Measurements from ENCODE around the gene SCGB1A1.
"Not testable (repeated sequence)": the region's sequence is repeated elsewhere in the genome, so short reads cannot be mapped to it uniquely, and the experiment has no call there.

The SCGB1A1 gene

DNA sequence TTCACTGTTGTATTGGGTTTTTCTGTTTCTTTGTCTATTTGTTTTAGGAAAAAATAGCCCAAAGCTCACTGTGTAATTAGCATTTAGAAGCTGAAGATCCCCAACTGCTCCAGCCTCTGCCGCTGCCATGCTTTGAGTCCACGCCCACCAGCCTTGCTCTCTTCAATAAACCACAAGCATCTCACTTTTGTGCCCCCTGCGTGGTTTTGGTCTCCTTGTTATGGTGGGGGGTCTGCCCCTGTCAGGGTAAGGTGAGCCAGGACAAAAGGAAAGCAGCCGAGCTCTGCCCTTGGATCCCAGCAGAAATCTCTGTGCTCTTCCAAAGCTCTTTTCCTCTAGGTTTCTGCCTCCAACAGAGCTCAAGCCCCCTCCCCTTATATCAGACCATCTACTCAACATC, 4.2 kb downstream of the SCGB1A1 start:
- DNase-seq = no peak

DNA sequence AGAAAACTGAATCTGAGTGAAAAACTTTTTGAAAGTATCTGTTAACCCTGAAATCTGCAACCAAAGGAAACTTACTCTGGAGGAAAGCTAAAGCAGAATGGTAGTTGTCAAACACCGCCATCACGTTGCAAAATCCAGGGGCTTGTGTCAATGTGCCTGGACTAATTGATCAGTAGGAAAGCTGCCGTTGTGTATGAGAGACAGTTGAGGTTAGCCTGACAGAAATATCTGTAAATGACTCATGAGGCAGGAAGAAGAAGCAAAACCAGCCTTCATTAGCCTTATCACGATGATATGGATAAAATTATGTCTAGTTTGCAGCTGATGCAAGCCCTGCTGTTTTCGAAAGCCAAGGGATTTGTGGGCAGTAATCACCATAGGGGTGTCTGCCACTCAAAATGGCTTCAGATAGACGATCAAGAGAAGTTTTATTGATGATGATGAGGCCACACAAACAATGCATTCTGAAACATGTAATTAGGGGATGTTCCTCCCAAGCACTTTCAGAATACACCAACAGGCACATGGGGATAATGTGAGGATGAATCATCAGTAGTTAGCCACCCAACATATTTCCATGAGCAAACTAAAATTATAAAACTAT, 8.9 kb downstream of the SCGB1A1 start:
- no peak for DNase-seq

- no peak for DNase-seq
These were observed 10.2 kb downstream of the SCGB1A1 start for GRCh38 chr11:62428871-62429560.

GRCh38 chr11:62430425-62430824, 11.6 kb downstream of the SCGB1A1 start:
- no peak for DNase-seq

GRCh38 chr11:62431171-62431901, 12.5 kb downstream of the SCGB1A1 start:
- DNase-seq = no peak

GRCh38 chr11:62432695-62433094, 13.9 kb downstream of the SCGB1A1 start:
- no peak for DNase-seq

- no peak for DNase-seq
These were observed 14.5 kb downstream of the SCGB1A1 start for GRCh38 chr11:62433141-62433903.

GRCh38 chr11:62433904-62434276, 15.1 kb downstream of the SCGB1A1 start:
- DNase-seq = no peak

GRCh38 chr11:62435846-62436660, 17.2 kb downstream of the SCGB1A1 start:
- DNase-seq = no peak

GRCh38 chr11:62437616-62438015, 18.8 kb downstream of the SCGB1A1 start:
- no peak for DNase-seq

DNA sequence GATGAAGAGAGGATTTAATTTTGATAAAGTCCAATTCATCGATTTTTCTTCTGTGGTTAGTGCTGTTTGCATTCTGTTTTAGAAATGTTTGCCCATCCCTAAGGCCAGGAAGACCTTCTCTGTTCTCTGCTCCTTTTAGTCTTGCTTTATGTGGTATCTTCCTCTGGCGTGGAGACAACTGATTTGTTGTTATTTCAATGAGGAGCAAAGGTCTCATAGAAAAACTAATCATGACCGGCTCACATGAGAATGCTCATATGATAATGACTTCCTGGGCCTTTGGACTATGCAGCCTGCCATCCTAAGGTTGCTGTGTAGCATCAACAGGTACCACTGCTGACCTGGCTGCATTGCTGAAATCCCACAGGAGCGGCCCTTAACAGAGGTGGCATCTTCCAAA, 19.8 kb downstream of the SCGB1A1 start:
- no peak for DNase-seq

DNA sequence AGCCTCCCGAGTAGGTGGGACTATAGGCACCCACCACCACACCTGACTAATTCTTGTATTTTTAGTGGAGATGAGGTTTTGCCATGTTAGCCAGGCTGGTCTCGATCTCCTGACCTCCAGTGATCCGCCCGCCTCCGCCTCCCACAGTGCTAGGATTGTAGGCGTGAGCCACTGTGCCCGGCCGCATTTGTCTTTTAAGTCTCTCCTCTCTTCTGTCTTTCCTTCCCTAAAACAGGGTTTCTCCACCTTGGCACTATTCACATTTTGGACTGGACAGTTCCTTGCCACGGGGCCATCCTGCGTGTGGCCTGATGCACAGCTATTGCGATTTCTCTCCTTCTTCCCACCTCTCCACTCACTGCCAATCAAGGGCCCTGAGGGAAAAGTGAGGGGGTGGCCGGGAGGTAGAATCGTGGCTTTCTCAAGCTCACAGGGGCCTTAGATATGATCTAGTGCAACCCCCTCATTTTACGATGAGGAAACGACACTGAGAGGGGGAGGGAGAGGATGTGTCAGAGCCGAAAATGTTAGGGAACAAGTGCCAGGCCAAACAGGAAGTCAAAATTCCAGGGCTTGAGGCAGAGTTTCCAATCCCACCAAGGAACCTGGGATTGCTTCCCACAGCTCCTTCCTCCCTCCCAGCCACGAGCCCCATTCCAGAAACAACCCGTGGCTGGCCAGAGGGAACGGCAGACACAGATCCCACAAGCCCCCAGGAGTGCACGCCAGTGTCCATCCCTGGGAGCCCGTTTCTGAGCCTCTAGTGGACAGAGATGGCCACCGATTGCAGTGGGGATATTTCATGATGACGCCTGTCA, 21.2 kb downstream of the SCGB1A1 start:
- DNase-seq = no peak

GRCh38 chr11:62443390-62444235, 24.8 kb downstream of the SCGB1A1 start:
- DNase-seq = no peak

GRCh38 chr11:62444236-62444833, 25.5 kb downstream of the SCGB1A1 start:
- no peak for DNase-seq

GRCh38 chr11:62444835-62445234, 26.0 kb downstream of the SCGB1A1 start:
- DNase-seq = no peak

DNA sequence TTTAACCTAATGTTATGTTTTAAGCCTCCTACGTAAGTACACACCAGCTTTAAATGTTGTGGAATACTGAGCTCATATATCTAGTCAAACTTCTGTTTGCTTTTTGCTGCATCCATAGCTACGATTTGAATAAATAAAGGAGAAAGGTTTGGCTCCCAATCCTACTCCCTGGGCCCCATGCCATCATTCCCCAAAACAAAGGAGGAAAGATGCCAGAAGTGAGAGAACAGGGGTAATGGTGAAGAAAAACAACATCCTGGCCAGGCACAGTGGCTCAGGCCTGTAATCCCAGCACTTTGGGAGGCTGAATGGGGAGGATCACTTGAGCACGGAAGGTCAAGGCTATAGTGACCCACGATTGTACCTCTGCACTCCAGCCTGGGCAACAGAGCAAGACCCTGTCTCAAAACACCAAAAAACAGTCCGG, 26.5 kb downstream of the SCGB1A1 start:
- no peak for DNase-seq

DNA sequence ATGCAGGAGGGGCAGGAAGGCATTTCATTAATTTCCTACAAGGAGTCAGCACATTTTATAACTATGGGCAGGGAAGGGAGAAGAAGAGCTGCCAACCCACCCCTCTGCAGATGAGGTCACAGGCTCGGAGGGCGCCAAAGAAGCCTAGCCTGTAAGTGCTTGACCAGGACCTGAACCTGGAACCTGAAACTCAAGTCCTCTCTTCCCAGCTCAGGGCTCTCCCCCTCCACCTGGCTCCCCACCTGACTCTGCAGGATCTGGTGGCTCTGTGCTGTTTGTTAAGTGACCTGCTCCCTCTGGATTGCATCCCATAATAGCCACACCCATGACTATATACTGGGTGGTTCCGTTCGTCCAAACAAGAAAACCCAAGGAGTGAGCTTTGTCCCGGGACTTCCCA, 27.3 kb downstream of the SCGB1A1 start:
- no peak for DNase-seq

GRCh38 chr11:62449451-62449851, 30.6 kb downstream of the SCGB1A1 start:
- no peak for DNase-seq

GRCh38 chr11:62449912-62450311, 31.1 kb downstream of the SCGB1A1 start:
- DNase-seq = not testable (repeated sequence)

GRCh38 chr11:62450543-62451240, 31.9 kb downstream of the SCGB1A1 start:
- no peak for DNase-seq

All from NCI-H187 treated with DMSO at 0.1 percent for 48 hours (cell line).